Measurements from ENCODE around the gene HM13. TPM values are rescaled to one million over a fixed set of nuclear protein-coding genes. Genes with fewer than 3 reads are reported as not detected.
A peak's percentile ranks its signal among the peaks of the same experiment; 100 is the strongest.

The HM13 gene
- total and polyA plus RNA-seq, 9 donors = 30.2 to 158 (median 97.3) TPM

GRCh38 chr20:31548820-31549512 lies 34.7 kb downstream of the HM13 start:
- Histone ChIP-seq H3K27me3 (no peaks in the 10 kb centered on the region), H3K9me3 (no peaks in the 10 kb centered on the region), H3K27ac (no peak overlapping the region), H3K4me1 (ENCODE audit: insufficient read depth) (no peaks in the 10 kb centered on the region), H3K36me3 (no peaks in the 10 kb centered on the region), H3K4me3 (no peak overlapping the region)
- intact Hi-C loops (cut with DNase I) = no loop called here
- 85 to 90% (median 86%) methylated on average over 11 of the region's 11 CpGs for WGBS, 3 donors
- TF ChIP-seq EP300 (IDR thresholded peaks at IDR 0.05) = no peak
- no peak for TF ChIP-seq POLR2A (IDR thresholded peaks at IDR 0.05)
- no peak for TF ChIP-seq CTCF (IDR thresholded peaks at IDR 0.05)
- DNase-seq = peak in 1 of 5 donors; percentile 27

GRCh38 chr20:31549513-31549880 lies 35.3 kb downstream of the HM13 start:
- Histone ChIP-seq H3K27ac (no peak overlapping the region), H3K4me1 (ENCODE audit: insufficient read depth) (no peaks in the 10 kb centered on the region), H3K4me3 (no peak overlapping the region), H3K9me3 (no peaks in the 10 kb centered on the region), H3K36me3 (no peaks in the 10 kb centered on the region), H3K27me3 (no peaks in the 10 kb centered on the region)
- 82 to 86% (median 84%) methylated on average over 5 of the region's 5 CpGs for WGBS, 3 donors
- TF ChIP-seq CTCF (IDR thresholded peaks at IDR 0.05) = no peak
- TF ChIP-seq EP300 (IDR thresholded peaks at IDR 0.05) = no peak
- TF ChIP-seq POLR2A (IDR thresholded peaks at IDR 0.05) = no peak
- intact Hi-C loops (cut with DNase I) = no loop called here
- no peak for DNase-seq

DNA sequence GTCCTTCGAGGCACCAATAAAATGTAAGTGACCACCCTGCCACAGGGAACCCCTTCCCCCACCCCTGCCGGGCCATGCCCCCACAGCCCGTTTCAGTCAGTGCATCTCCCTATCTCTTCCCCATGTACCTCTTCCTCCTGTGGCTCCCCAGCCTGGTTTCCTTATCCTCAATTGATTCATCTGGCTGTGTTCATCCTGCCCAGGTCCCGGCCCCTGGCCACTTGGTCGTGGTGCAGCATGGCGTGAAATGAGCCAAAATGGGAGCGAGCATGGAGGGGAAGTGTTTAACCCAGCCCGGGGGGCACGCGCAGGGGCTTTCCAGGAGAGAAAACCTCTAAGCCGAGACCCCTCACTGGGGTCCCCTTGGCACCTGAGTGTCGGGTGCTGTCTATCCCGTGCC lies 35.9 kb downstream of the HM13 start:
- DNase-seq = peak in 1 of 5 donors; percentile 29
- TF ChIP-seq CTCF (IDR thresholded peaks at IDR 0.05) = no peak
- no peak for TF ChIP-seq POLR2A (IDR thresholded peaks at IDR 0.05)
- no peak for TF ChIP-seq EP300 (IDR thresholded peaks at IDR 0.05)
- WGBS, 3 donors = 85 to 89% (median 86%) methylated on average over 13 of the region's 13 CpGs
- Histone ChIP-seq H3K36me3 (no peaks in the 10 kb centered on the region), H3K27ac (no peak overlapping the region), H3K9me3 (no peaks in the 10 kb centered on the region), H3K4me1 (ENCODE audit: insufficient read depth) (no peaks in the 10 kb centered on the region), H3K4me3 (no peak overlapping the region), H3K27me3 (no peaks in the 10 kb centered on the region)
- intact Hi-C loops (cut with DNase I) = no loop called here

DNA sequence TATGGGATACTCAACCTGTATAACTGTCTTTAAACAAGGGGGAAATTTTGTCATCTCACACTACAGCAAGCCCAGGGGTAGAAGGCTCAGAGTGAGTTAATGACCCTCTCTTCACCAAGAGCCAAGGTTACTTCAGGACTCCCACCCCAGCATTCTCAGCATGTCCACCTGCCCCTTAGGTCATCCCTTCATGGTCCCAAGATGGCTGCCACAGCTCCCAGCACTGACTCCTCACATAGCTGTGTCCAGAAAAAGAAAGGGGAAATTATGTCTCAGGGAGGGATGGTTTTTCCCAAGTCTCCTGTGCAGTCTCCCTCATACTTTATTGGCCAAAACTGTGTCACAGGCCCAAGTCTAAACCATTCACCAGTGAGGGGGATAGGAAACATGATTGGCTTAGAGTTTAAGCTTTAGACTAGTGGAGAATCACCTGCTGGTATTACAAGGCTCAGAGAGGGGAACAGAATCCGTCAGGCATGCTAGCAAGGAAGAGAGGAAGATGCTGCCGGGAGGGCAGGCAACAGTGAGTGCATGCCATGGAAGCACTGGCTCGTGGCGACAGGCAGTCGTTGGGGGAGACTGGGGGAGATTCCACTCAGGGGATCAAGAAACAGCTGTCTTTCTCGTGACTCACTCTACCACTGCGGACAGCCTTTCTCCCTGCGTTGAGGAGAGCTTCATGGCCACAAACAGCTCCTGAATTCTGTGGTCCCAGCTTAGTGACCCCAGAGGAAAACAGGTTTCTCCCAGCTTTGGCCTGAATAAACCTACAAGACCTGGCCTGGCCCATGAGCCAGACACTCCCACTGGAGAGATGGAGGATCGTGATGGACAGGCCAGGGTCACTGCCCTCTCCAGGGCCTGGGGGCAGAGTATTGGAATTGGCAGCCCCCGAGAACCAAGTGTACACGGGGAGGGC lies 37.2 kb downstream of the HM13 start:
- Histone ChIP-seq H3K9me3 (no peaks in the 10 kb centered on the region), H3K27me3 (no peaks in the 10 kb centered on the region), H3K27ac (no peak overlapping the region), H3K4me3 (no peak overlapping the region), H3K4me1 (ENCODE audit: insufficient read depth) (no peaks in the 10 kb centered on the region), H3K36me3 (no peaks in the 10 kb centered on the region)
- intact Hi-C loops (cut with DNase I) = no loop called here
- 77 to 87% (median 82%) methylated on average over 11 of the region's 11 CpGs for WGBS, 3 donors
- TF ChIP-seq EP300 (IDR thresholded peaks at IDR 0.05) = no peak
- no peak for TF ChIP-seq POLR2A (IDR thresholded peaks at IDR 0.05)
- no peak for TF ChIP-seq CTCF (IDR thresholded peaks at IDR 0.05)
- DNase-seq = peak in 1 of 5 donors; percentile 18

Data from ovary (tissue), 9 donors.